Measurements from ENCODE around the gene CYP27C1.
"Not testable (repeated sequence)": the region's sequence is repeated elsewhere in the genome, so short reads cannot be mapped to it uniquely, and the experiment has no call there.

The CYP27C1 gene, protein sequence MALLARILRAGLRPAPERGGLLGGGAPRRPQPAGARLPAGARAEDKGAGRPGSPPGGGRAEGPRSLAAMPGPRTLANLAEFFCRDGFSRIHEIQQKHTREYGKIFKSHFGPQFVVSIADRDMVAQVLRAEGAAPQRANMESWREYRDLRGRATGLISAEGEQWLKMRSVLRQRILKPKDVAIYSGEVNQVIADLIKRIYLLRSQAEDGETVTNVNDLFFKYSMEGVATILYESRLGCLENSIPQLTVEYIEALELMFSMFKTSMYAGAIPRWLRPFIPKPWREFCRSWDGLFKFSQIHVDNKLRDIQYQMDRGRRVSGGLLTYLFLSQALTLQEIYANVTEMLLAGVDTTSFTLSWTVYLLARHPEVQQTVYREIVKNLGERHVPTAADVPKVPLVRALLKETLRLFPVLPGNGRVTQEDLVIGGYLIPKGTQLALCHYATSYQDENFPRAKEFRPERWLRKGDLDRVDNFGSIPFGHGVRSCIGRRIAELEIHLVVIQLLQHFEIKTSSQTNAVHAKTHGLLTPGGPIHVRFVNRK

DNA sequence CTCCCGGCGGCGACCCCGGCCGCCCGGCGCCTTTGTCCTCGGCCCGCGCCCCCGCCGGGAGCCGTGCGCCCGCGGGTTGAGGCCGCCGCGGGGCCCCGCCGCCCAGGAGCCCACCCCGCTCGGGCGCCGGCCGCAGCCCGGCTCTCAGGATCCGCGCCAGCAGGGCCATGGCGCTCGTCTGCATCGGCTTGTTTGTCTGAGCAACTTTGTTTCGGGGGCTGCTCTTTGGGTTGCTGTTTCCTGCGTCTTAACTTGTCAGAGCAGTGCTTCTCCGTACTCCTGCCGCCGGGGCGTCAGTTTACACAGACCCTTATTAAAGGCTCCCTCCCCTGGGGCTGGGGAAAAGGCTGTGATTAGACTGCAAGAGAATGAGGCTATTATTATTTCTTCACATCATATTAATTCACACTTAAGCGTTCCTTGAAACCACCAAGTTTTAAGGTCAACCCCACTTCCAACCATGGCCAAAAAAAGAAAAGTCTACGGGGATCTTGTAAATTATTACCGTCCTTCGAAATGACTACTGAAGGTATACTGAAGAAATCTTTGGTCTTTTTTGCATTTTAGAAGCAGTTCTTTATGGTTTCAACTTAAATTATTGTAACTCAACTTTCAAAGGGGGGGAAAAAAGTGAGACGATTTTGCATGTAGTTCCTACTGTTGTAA, at the start of gene CYP27C1:
Gene CYP27C1 (minus strand): TSS at position 198 of the 666 bp plus-strand sequence. CDS start 29 bp downstream, at position 169.
- DNase-seq = no peak

DNA sequence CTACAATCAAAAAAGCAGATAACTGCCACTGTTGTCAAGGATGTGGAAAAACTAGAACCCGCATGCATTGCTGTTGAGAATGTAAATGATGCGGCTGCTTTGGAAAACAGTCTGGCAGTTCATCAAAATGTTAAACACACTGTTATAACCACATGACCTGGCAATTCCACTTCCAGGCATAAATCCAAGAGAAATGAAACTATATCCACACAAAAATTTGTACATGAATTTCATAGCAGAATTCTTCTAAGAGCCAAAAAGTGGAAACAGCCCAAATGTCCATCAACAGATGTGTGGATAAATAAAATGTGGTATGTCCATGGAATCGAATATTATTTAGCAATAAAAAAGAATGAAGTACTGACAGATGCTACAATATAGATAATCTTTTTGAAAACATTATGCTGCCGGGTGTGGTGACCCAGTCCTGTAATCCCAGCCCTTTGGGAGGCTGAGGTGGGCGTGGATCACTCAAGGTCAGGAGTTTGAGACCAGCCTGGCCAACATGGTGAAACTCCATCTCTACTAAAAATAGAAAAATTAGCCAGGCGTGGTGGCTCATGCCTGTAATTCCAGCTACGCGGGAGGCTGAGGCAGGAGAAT, 41.8 kb upstream of the CYP27C1 start:
- DNase-seq = no peak

DNA sequence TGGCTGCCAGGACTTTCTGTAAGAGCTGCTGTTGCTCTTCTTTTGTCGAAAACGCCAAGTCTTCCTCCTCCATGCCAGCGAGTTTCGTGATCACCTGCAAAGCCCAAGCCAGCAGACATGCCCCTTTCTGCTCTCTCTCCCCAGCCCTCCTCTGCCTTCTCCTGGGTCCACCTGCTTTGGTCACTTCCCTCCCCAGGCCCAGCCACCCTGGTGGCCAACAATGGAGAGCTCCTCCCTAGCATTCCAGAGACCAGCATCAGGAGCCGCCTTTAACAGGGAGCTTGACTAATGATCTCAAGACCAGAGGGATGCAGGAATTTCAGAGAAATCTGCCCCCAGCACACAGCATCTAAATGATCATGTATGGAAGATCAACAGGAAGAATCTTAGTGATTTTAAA, 39.3 kb upstream of the CYP27C1 start:
- no peak for DNase-seq

DNA sequence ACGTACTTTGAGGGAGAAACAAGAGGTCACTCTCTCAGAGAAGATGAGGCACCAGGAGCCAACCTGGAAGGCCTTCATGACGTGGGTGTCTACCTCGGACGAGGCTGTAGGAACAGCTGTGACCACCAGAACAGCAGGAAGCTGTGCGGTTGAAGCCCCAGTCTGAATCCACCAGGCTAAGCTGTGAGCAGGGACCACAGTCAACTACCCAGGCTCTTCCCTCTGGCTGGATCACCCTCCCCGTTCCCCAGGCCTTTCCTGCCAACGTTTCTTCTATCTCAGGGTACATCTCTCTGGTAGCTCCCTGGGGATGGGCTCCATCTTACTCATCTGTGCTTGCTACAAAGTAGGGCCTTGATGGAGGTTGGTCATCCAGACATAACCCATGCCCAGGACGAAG, 36.8 kb upstream of the CYP27C1 start:
- no peak for DNase-seq

DNA sequence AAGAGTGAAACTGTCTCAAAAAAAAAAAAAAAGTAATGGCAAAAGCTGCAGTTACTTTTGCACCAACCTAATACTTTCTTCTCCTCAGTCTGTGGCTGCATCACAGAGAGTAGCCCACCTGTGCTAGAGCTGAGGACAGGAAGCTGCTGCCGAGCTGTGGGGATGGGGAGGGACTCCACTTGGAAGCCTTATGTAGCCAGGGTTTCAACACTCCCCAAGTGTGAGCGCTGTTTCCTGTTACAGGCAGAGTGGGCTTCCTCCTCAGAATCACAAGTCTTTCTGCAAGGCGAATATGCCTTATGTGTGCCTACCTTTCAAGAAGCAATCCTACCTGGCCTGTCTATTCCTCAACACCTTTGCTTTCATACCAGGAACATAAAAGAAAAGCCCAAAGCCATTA, 36.3 kb upstream of the CYP27C1 start:
- no peak for DNase-seq

DNA sequence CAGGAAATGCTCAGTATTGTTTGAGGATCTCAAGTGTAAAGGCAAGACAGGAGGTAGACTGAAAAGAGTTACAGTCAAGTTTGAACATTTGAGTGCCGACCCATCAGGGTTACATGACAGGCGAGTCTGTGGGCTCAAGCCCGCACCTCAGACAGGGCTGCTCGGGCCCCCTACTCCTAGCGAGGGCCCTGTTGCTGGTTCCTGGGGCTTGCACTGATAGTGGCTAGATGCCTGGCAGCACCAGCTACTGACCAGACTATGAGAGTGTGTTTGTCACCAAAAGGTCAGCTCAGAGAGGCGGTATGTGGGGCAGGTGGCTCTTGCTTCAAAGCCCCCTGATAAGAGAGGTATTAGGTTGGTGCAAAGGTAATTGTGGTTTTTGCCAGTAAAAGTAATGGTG, 35.6 kb upstream of the CYP27C1 start:
- no peak for DNase-seq

DNA sequence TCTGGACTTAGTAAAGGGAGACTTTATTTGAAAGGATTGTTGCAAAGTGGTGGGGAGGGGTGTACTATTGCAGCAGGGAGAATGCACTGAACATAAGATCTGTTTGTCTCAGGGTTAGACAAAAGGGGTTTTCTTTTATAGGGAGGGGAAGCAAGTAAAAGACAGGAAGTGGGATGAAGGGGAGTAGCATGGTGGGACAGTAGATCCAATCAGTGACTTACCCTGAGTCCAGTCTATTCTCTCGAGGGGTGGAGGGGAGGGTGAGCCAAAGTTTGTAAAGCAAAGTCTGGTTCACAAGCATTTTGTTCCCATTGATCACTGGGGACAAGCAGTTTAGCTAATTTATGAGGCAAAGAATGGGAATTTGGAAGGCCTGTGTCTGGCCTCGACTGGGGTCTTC, 35.0 kb upstream of the CYP27C1 start:
- DNase-seq = no peak

DNA sequence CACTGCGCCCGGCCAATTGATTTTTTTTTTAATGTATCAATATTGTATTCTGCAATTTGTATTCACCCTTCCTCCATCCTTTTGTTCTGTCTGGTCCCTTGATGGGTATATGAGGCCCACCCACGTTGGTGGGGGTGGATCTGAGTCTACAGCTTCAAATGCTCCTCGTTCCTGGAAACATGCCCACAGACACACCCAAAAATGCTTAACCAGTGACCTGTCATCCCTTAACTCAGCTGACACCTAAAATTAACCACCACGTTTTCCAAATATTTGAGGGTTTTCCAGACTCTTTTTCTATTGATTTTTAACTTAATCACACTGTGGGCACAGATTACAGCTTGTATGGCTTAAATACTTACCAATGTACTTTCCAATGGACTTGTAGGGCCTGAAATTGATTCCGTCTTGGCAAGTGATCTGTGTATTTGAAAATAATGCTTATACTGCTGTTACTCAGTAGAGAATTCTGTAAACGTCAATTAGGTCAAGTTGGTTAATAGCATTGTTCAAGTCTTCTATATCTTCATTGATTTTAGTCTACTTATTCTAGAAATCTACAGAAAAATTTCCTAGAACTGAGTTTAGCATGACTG, 34.4 kb upstream of the CYP27C1 start:
- DNase-seq = no peak

DNA sequence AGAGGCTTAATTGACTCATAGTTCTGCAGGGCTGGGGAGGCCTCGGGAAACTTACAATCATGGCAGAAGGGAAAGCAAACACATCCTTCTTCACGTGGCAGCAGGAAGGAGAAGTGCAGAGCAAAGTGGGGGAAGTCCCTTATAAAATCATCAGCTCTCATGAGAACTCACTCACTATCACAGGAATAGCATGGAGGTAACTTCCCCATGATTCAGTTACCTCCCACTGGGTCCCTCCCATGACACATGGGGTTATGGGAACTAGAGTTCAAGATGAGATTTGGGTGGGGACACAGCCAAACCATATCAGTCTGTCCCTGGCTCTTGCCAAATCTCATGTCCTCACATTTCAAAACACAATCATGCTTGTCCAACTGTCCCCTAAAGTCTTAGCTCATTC, 21.1 kb upstream of the CYP27C1 start:
- not testable (repeated sequence) for DNase-seq

DNA sequence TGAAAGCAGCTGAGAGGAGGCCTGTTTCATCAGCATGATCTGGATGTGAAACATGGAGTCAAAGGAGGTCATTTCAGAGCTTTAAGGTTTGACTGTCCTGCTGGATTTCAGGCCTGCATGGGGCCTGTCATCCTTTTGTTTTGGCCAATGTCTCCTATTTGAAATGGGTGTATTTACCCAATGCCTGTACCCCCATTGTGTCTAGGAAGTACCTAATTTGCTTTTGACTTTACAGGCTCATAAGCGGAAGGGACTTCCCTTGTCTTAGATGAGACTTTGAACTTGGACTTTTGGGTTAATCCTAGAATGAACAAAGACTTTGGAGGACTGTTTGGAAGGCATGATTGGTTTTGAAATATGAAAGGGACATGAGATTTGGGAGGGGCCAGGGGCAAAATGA, 19.3 kb upstream of the CYP27C1 start:
- no peak for DNase-seq

DNA sequence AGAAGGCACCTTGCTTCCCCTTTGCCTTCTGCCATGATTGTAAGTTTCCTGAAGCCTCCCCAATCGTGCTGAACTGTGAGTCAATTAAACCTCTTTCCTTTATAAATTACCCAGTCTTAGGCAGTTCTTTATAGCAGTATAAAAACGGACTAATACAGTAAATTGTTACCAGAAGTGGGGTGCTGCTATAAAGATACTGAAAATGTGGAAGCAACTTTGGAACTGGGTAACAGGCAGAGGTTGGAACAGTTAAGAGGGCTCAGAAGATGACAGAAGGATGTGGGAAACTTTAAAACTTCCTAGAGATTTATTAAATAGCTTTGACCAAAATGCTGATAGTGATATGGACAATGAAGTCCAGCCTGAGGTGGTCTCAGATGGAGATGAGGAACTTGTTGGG, 17.7 kb upstream of the CYP27C1 start:
- not testable (repeated sequence) for DNase-seq

DNA sequence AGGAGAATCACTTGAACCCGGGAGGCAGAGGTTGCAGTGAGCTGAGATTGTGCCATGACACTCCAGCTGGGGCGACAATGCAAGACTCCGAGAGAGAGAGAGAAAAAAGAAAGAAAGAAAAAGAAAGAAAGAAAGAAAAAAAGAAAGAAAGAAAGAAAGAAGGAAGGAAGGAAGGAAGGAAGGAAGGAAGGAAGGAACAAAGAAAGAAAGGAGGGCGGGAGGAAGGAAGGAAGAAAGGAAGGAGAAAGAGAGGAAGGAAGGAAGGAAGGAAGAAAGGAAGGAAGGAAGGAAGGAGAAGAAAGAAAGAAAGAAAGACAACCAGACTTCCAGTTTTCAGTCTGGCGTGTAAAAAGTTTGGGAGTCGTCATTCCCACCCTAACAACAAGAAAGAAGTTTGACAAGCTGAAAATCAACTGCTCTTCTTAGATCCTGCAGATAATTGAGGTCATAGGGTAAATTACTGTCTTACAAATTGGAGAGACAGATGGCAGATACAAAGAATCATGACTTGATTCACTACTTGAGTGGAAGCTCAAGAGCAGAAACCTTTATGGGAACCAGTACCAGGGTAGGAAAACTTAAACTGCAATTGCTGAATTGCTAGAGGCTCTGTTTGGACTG, 15.1 kb upstream of the CYP27C1 start:
- DNase-seq = no peak

DNA sequence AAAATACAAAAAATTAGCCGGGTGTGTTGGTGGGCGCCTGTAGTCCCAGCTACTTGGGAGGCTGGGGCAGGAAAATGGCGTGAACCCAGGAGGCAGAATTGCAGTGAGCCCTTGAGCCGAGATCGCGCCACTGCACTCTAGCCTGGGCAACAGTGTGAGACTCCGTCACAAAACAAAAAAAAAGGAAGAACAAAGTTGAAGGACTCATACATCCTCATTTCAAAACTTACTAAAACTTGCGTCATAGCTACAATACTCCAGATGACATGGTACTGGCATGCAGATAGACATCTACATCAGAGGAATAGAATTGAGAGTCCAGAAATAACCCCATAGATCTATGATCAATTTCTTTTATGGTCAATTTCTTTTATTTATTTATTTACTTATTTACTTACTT, 13.6 kb upstream of the CYP27C1 start:
- DNase-seq = no peak

DNA sequence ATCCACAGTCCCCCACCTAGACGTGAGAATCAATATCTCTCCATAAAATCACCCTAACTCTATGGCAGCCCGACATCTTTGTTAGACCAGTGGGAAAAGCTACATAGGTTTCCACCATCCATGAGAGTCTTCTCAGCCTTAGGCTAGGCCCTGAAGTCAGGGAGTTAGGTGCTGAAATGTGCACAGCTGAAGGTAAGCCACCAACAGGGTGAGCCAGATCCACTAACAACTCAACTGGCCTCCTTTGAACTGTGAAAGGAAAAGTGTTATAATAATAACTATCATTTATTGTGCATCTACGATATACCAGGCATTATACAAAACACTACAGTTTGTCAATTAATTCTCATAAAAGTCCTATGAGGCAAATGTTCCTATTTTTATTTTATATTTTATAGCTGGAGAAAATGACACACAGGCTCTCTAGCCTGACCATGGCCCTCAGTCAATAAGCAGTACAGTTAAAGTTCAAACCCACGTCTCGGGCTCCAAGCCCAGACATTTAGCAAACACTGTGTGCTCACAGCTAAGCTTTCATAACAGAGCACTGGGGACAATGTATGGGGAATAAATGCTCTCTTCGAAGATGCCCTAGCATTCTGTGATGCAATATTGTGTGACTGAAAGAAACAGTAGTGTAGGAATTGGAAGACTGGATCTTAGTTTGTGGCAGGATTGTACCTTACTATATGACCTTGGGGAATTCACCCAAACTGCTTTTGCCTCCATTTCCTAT, 11.2 kb upstream of the CYP27C1 start:
- DNase-seq = no peak

DNA sequence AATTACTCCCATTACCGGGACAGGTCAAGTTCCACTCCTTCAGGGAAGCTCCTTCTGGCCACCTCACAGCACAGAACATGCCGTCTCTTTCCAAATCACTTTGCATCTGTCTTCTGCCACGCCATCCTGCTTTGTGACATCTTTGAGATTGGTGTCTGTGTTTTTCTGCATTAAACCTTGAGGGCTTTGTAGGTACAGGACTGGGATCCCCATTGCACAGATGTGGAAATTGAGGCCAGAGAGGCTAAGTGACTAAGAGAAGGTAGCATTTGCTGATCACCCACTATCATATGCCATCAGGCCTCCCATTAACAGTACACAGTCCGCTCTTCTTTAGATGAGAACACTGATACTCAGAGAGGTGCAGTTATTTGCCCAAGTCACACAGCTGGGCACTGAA, 9.5 kb upstream of the CYP27C1 start:
- DNase-seq = no peak

DNA sequence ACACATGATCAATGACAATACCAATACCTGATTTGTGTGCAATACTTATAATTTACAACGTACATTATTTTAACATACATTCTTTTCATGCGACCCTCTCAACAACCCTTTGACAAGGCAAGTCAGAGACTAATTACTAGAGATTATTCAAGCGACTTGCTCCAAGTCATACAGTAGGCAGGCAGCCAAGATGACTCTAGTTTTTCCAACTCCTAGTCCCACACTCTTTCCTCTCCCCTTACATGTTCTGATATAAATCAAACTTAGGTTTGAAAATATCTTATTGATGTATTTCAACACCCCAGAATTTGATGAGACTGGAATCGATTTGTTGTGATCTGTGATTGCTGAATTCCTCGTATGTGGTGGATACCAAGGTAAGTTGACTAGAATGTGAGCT, 8.0 kb upstream of the CYP27C1 start:
- no peak for DNase-seq

DNA sequence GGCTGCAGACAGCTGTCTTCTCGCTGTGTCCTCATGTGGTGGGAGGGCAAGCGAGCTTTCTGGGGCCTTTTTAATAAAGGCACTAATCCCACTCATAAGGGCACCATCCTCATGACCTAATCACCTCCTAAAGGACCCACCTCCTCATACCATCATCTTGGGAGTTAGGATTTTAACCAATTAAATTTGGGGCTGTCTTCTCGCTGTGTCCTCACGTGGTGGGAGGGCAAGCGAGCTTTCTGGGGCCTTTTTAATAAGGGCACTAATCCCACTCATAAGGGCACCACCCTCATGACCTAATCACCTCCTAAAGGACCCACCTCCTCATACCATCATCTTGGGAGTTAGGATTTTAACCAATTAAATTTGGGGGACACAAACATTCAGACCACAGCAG, 7.2 kb upstream of the CYP27C1 start:
- DNase-seq = not testable (repeated sequence)

DNA sequence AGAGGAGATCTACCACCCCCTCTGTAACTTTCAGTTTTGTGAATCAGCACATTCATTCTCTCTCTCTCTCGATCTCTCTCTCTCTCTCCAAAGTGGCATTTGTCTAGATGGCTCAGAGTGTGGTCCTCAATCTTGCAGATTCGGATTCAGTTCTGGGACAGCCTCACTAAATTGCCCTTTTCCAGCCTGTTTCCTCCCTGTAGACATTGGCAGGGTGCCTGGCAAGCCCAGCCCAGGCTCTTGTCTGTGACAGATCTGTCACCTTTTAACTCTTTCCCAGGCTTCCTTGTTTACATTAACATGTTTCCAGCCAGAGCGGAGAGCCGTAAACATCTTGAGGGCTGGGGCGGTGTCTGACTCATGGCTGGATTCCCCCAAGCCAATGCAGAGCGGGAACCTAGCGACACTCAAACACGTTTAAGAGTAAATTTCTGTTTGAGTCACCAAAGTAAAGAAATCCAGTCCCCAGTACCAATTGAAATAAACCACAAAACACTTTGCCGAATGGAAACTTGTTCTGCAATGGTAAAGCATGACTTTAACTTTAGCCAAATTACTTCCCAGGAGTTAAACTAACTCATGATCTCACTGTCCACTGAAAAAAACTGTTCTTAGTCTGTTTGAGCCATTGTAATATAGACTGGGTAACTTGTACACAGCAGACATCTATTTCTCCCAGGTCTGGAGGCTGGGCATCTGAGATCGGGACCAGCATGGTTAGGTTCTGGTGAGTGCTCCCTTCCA, 6.6 kb upstream of the CYP27C1 start:
- DNase-seq = peak; percentile 29

DNA sequence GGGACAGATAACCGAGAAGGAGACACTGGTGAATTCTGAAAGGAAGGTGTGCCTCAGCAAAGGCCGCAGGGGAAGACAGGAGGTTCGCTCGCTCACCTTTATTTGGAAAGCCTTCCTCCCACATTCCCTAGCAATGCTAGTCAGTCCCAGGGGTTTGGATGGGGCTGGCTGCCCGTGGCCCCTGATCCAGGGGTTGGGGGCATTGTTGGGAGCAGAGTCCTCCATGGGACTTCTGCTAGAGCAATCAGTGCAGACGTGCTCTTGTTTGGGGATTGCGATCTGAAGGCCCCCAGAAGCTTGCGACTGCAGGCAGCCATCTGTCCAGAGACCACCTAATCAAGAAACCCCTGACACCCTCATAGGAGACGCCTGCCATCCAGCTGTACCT, 6.0 kb upstream of the CYP27C1 start:
- no peak for DNase-seq

DNA sequence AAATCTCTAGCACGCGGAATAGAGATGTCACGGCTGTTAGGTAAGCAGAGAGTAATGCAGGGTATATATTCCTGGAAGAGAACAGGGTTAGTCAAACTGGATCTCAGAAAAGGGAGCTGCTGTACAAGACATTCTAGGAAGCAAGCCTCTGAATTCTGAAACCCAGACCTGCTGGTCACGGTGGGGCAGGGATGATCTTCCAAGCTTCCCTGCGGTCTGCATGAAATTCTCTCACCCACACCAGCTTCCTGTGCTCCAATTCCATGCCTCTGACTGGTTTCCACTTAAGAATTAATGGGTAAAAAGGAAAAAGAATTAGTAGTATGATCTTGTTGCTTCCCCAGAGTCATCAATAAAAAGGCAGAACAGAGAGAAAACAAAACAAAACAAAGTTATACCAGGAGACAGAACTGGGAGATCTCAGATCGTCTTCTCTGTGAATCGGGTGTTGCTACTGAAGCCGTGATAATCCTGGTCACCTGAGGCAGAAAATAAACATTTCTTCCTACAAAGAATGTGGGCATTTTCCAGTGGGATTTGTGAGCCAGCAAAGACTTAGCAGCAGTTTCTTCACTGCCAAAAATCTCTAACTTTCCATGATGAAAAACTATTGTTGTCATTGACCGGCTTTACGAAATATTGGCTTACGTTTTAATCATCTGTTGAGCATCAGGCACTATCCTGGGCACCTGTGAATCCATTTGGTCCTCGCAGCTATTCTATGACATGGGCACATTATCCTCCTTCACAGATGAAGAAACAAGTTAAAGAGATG, 5.3 kb upstream of the CYP27C1 start:
- DNase-seq = no peak

DNA sequence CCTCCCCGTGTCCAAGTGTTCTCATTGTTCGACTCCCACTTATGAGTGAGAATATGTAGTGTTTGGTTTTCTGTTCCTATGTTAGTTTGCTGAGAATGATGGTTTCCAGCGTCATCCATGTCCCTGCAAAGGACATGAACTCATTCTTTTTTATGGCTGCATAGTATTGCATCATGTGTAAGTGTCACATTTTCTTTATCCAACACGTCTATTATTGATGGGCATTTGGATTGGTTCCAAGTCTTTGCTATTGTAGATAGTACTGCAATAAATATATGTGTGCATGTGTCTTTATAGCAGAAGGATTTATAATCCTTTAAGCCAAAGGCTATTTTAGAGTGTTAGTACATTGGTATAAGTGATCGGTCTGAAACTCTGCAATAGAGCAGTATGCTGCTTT, 4.0 kb upstream of the CYP27C1 start:
- not testable (repeated sequence) for DNase-seq
